22Rv1 (cell line): Measurements from ENCODE around the gene SRSF1.
"Not testable (repeated sequence)": the region's sequence is repeated elsewhere in the genome, so short reads cannot be mapped to it uniquely, and the experiment has no call there.

Experiments
- CTCF ChIP-seq: fragments of 450-650 bp; IDR thresholded peaks from 2 replicates; pipeline ENCODE4 v1.5.1; 2017; ENCODE audit warnings: mild to moderate bottlenecking
- ZFX ChIP-seq: fragments of 450-650 bp; IDR thresholded peaks from 2 replicates; pipeline ENCODE4 v1.6.1; 2017; ENCODE audit warnings: antibody characterized with exemption, borderline replicate concordance

DNA sequence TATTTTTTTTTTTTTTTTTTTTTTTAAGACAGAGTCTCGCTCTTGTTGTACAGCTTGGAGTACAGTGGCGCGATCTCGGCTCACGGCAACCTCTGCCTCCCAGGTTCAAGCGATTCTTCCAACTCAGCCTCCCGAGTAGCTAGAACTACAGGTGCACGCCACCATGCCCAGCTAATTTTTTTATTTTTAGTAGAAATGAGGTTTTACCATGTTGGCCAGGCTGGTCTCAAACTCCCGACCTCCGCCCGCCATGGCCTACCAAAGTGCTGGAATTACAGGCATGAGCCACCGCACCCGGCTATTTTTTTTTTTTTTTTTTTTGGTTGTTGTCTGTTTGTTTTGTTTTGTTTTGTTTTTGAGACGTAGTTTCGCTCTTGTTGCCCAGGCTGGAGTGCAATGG lies 48.7 kb downstream of the SRSF1 start:
- not testable (repeated sequence) for TF ChIP-seq CTCF, ZFX
